Astrocyte (in vitro differentiated cells and primary cell): ENCODE data around the gene CYTH3. TPM values are rescaled to one million over a fixed set of nuclear protein-coding genes. Genes with fewer than 3 reads are reported as not detected.

Source experiments
- DNase-seq: peaks from one replicate; pipeline ENCODE4 v3.0.0-alpha.2; 2010; ENCODE audit warnings: low read depth
- FAIRE-seq: peaks from 2 replicates; lab custom pipeline; 2011; peaks lifted over from hg19 to GRCh38; lab: Jason Lieb, UNC
- H2AFZ ChIP-seq: 2 replicates; pipeline ENCODE4 v1.6.0; 2012; ENCODE audit warnings: low read depth, low read length, inconsistent platforms
- H3K27ac ChIP-seq: 2 replicates; pipeline ENCODE4 v1.5.1; 2011; ENCODE audit warnings: low read depth, low read length, inconsistent platforms
- H3K27me3 ChIP-seq: 2 replicates; pipeline ENCODE4 v1.6.0; 2011; ENCODE audit warnings: low read length, inconsistent platforms; ENCODE audit not compliant: insufficient read depth
- H3K36me3 ChIP-seq: 2 replicates; pipeline ENCODE4 v1.5.1; 2011; ENCODE audit warnings: low read length, inconsistent platforms; ENCODE audit not compliant: insufficient read depth
- H3K4me1 ChIP-seq: 2 replicates; pipeline ENCODE4 v1.5.1; 2011; ENCODE audit warnings: low read length, inconsistent platforms; ENCODE audit not compliant: insufficient read depth
- H3K4me2 ChIP-seq: 2 replicates; pipeline ENCODE4 v1.6.0; 2012; ENCODE audit warnings: low read length, inconsistent platforms
- H3K4me3 ChIP-seq: 2 replicates; pipeline ENCODE4 v1.5.1; 2011; ENCODE audit warnings: low read depth, mild to moderate bottlenecking, low read length, inconsistent platforms; ENCODE audit not compliant: insufficient read depth
- H3K79me2 ChIP-seq: 2 replicates; pipeline ENCODE4 v1.6.0; 2012; ENCODE audit warnings: mild to moderate bottlenecking, low read length, inconsistent platforms; ENCODE audit not compliant: insufficient read depth
- H3K9ac ChIP-seq: 2 replicates; pipeline ENCODE4 v1.6.0; 2012; ENCODE audit warnings: mild to moderate bottlenecking, low read length, inconsistent platforms
- H3K9me3 ChIP-seq: 2 replicates; pipeline ENCODE4 v1.5.1; 2012; ENCODE audit warnings: low read depth, mild to moderate bottlenecking, low read length, inconsistent platforms; ENCODE audit not compliant: insufficient read depth
- H4K20me1 ChIP-seq: 2 replicates; pipeline ENCODE4 v1.6.0; 2012; ENCODE audit warnings: low read length, inconsistent platforms; ENCODE audit not compliant: insufficient read depth
- H3K27ac Mint-ChIP-seq: one replicate; pipeline ENCODE4 v1.8.0; 2021; ENCODE audit warnings: mild to moderate bottlenecking, mixed read lengths; ENCODE audit not compliant: unreplicated experiment
- H3K27me3 Mint-ChIP-seq: one replicate; pipeline ENCODE4 v1.8.0; 2021; ENCODE audit warnings: low read depth, mixed read lengths; ENCODE audit not compliant: unreplicated experiment
- H3K36me3 Mint-ChIP-seq: one replicate; pipeline ENCODE4 v1.8.0; 2021; ENCODE audit warnings: low read depth, mixed read lengths; ENCODE audit not compliant: unreplicated experiment
- H3K4me1 Mint-ChIP-seq: one replicate; pipeline ENCODE4 v1.8.0; 2021; ENCODE audit warnings: low read depth, mixed read lengths; ENCODE audit not compliant: unreplicated experiment
- H3K4me3 Mint-ChIP-seq: one replicate; pipeline ENCODE4 v1.8.0; 2021; ENCODE audit warnings: mild to moderate bottlenecking, moderate library complexity, mixed read lengths; ENCODE audit not compliant: unreplicated experiment
- H3K9me3 Mint-ChIP-seq: one replicate; pipeline ENCODE4 v1.8.0; 2021; ENCODE audit warnings: mild to moderate bottlenecking, mixed read lengths; ENCODE audit not compliant: unreplicated experiment
- EZH2 ChIP-seq: IDR thresholded peaks from 2 replicates; pipeline ENCODE4 v1.6.1; 2012; ENCODE audit warnings: mild to moderate bottlenecking, low read length, inconsistent platforms; ENCODE audit not compliant: insufficient read depth
- total RNA-seq: library from RNA; stranded (reverse); gene quantifications from 2 replicates; pipeline ENCODE4 v1.2.1, GENCODE V29; 2021
- TF ChIP-seq, protein P1 (sequence below): IDR thresholded peaks from 2 replicates; pipeline ENCODE4 v1.5.1; 2011; ENCODE audit warnings: low read depth, mild to moderate bottlenecking, inconsistent platforms, low read length, moderate library complexity; ENCODE audit not compliant: insufficient read depth

CYTH3 gene
- total RNA-seq, 1 donor from 2014 or later, result 29.3 TPM

DNA sequence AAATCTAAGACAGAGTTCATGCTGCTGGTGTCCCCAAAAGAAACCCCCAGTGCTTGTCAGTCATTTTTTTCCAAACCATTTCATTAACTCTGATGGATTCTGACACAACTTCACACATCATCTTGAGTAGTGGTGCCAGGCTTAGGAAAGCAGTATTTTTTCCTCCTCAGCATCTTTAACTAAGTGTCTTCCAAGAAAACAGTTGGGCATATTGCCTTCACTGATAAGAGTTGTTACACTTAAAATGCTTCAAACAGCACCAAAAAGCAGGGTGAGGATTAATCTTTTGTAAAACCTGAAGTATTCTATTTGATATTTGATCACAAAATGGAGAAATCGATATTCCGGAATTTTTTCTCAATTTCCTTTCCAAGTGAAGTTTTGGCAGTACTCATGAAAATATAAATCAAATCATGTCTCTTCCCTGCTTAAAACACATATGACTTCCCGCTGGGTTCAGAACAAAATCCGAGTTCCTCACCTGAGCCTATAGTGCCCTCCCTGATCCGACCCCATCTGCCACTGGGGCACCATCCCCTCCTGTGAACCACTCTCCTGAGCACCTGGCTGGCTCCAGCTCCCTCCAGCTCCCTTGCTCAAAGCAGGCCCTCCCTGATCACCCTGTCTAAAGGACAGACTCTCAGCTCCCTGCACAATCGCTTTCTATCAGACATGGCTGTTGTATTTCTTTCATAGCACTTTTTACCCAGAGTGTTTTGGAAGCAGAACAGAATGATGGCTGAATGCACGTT is 61.6 kb downstream of the CYTH3 start:
- no peaks in the 10 kb centered on the region for H3K27me3 Mint-ChIP-seq
- peaks cover 70% of the 10 kb centered on the region for H4K20me1 ChIP-seq
- no peaks in the 10 kb centered on the region for H3K36me3 ChIP-seq
- no peaks in the 10 kb centered on the region for H3K9me3 ChIP-seq
- no peaks in the 10 kb centered on the region for H3K4me1 ChIP-seq
- H3K4me1 Mint-ChIP-seq, result peaks cover 1% of the 10 kb centered on the region
- no peak overlapping the region for H3K27ac ChIP-seq
- TF ChIP-seq EZH2, result no peak
- TF ChIP-seq, protein P1, sequence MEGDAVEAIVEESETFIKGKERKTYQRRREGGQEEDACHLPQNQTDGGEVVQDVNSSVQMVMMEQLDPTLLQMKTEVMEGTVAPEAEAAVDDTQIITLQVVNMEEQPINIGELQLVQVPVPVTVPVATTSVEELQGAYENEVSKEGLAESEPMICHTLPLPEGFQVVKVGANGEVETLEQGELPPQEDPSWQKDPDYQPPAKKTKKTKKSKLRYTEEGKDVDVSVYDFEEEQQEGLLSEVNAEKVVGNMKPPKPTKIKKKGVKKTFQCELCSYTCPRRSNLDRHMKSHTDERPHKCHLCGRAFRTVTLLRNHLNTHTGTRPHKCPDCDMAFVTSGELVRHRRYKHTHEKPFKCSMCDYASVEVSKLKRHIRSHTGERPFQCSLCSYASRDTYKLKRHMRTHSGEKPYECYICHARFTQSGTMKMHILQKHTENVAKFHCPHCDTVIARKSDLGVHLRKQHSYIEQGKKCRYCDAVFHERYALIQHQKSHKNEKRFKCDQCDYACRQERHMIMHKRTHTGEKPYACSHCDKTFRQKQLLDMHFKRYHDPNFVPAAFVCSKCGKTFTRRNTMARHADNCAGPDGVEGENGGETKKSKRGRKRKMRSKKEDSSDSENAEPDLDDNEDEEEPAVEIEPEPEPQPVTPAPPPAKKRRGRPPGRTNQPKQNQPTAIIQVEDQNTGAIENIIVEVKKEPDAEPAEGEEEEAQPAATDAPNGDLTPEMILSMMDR, result no peak
- peaks cover 6% of the 10 kb centered on the region for H3K36me3 Mint-ChIP-seq
- no peak overlapping the region for H3K4me3 Mint-ChIP-seq
- no peak overlapping the region for H3K4me3 ChIP-seq
- DNase-seq (no peak), FAIRE-seq (no peak)
- peaks cover 79% of the 10 kb centered on the region for H3K79me2 ChIP-seq
- no peak overlapping the region for H2AFZ ChIP-seq
- H3K9me3 Mint-ChIP-seq, result peaks cover 7% of the 10 kb centered on the region
- no peaks in the 10 kb centered on the region for H3K27me3 ChIP-seq
- H3K4me2 ChIP-seq, result no peak overlapping the region
- no peak overlapping the region for H3K9ac ChIP-seq
- no peak overlapping the region for H3K27ac Mint-ChIP-seq

DNA sequence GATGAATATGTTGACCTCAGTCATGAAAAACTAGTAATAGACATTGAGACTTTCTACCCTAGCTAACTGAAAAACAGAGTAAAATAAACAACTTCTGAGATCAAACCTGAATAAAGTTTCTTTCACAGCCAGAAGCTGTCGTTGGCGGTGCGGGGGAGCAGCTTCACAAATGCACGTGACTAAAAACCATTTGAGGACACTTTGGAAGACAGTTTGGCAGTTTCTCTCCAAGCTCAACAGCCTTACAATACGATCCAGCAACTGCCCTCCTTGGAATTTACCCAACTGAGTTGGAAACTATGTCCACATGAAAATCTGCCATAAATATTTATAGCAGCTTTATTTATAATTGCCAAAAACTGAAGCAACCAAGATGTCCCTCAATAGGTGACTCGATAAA is 63.1 kb downstream of the CYTH3 start:
- H3K27me3 Mint-ChIP-seq, result no peaks in the 10 kb centered on the region
- H3K27ac ChIP-seq, result no peak overlapping the region
- no peaks in the 10 kb centered on the region for H3K36me3 ChIP-seq
- no peak for FAIRE-seq
- H3K4me1 Mint-ChIP-seq, result peaks cover 1% of the 10 kb centered on the region
- H4K20me1 ChIP-seq, result peaks cover 72% of the 10 kb centered on the region
- H3K9me3 Mint-ChIP-seq, result peaks cover 4% of the 10 kb centered on the region
- TF ChIP-seq, protein P1, result no peak
- TF ChIP-seq EZH2, result no peak
- H3K4me3 Mint-ChIP-seq, result no peak overlapping the region
- H2AFZ ChIP-seq, result no peak overlapping the region
- no peaks in the 10 kb centered on the region for H3K27me3 ChIP-seq
- no peak overlapping the region for H3K27ac Mint-ChIP-seq
- no peaks in the 10 kb centered on the region for H3K9me3 ChIP-seq
- H3K79me2 ChIP-seq, result peaks cover 82% of the 10 kb centered on the region
- no peak overlapping the region for H3K4me3 ChIP-seq
- DNase-seq, result no peak
- no peaks in the 10 kb centered on the region for H3K4me1 ChIP-seq
- no peak overlapping the region for H3K4me2 ChIP-seq
- H3K9ac ChIP-seq, result no peak overlapping the region
- H3K36me3 Mint-ChIP-seq, result no peaks in the 10 kb centered on the region
